GM11168 (cell line): ENCODE results near the gene UBA6.

Experiments
- in situ Hi-C: fragments of 300-500 bp; cut with MboI; formaldehyde crosslinking; loops from one replicate; pipeline ENCODE4 v1.12.0; 2022; ENCODE audit warnings: low sequenced_read_pairs; ENCODE audit not compliant: unreplicated experiment

Gene UBA6

GRCh38 chr4:67714955-67715354, 14.0 kb upstream of the UBA6 start:
- in situ Hi-C loops, result no loop called here

- in situ Hi-C loops, result no loop called here
Observed at GRCh38 chr4:67714248-67714583, 13.3 kb upstream of the UBA6 start.

- in situ Hi-C loops, result no loop called here
Observed at GRCh38 chr4:67713529-67714247, 12.7 kb upstream of the UBA6 start.

GRCh38 chr4:67712650-67713528, 11.9 kb upstream of the UBA6 start:
- in situ Hi-C loops, result no loop called here

- in situ Hi-C loops, result no loop called here
Observed at GRCh38 chr4:67712000-67712625, 11.2 kb upstream of the UBA6 start.

- in situ Hi-C loops, result loop anchor here (10.0 kb wide), 1 partner anchor 162 kb away; the partner anchor contains the start of gene CENPC
Observed at GRCh38 chr4:67706682-67707081, 5.7 kb upstream of the UBA6 start.

- in situ Hi-C loops, result loop anchor here (10.0 kb wide), 1 partner anchor 160 kb away; the partner anchor contains the start of gene CENPC
Observed at GRCh38 chr4:67704843-67705242, 3.9 kb upstream of the UBA6 start.

GRCh38 chr4:67702166-67702565, 1.2 kb upstream of the UBA6 start:
- in situ Hi-C loops, result loop anchor here (10.0 kb wide), 1 partner anchor 157 kb away; the partner anchor contains the start of gene CENPC

- in situ Hi-C loops, result loop anchor here (10.0 kb wide), 1 partner anchor 157 kb away; the partner anchor contains the start of gene CENPC
Observed at GRCh38 chr4:67701517-67701850, 529 bp upstream of the UBA6 start.

- in situ Hi-C loops, result loop anchor here (10.0 kb wide), 1 partner anchor 155 kb away; the partner anchor contains the start of gene CENPC
Observed at GRCh38 chr4:67700116-67700737, 728 bp downstream of the UBA6 start.

GRCh38 chr4:67699603-67700002, 1.4 kb downstream of the UBA6 start:
- in situ Hi-C loops, result loop anchor here (10.0 kb wide), 1 partner anchor 155 kb away; the partner anchor contains the start of gene CENPC

- in situ Hi-C loops, result no loop called here
Observed at GRCh38 chr4:67697860-67698687, 2.9 kb downstream of the UBA6 start.

- in situ Hi-C loops, result no loop called here
Observed at GRCh38 chr4:67696061-67696460, 4.9 kb downstream of the UBA6 start.

- in situ Hi-C loops, result no loop called here
Observed at GRCh38 chr4:67694662-67695061, 6.3 kb downstream of the UBA6 start.

GRCh38 chr4:67691328-67691727, 9.6 kb downstream of the UBA6 start:
- in situ Hi-C loops, result no loop called here

- in situ Hi-C loops, result no loop called here
Observed at GRCh38 chr4:67687636-67688035, 13.3 kb downstream of the UBA6 start.

GRCh38 chr4:67685532-67685859, 15.5 kb downstream of the UBA6 start:
- in situ Hi-C loops, result no loop called here

- in situ Hi-C loops, result no loop called here
Observed at GRCh38 chr4:67684839-67685531, 16.0 kb downstream of the UBA6 start.

- in situ Hi-C loops, result no loop called here
Observed at GRCh38 chr4:67682266-67682665, 18.7 kb downstream of the UBA6 start.
